Measurements from ENCODE around the gene MPP4. TPM values are rescaled to one million over a fixed set of nuclear protein-coding genes. Genes with fewer than 3 reads are reported as not detected.

Gene MPP4
- total RNA-seq, 1 experiment from 2014 or later = not detected

DNA sequence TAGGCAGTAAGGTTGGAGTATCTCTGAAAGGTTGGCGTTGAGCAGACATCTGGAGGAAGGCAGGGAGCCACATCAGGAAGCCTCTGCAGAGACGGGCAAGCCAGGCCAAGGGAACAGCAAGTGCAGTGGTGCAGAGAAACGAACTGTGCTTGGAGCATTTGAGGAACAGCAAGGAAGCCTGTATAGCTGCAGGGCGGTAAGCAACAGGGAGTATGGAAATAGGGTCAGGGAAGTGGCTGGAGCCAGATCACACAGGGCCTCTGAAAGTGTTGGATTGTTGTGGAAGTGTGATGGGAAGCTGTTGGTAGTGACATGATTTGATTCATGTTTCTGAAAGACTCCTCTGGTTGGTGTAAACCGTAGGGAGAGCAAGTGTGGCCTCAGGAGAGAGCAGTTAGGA is 41.7 kb downstream of the MPP4 start:
- Histone ChIP-seq H4K20me1 (ENCODE audit: control insufficient read depth, insufficient read depth, insufficient read length) (no peaks in the 10 kb centered on the region), H3K14ac (ENCODE audit: insufficient read depth, low read length) (0 out of 2 replicates have a peak overlapping the region, but pooled peaks have one; percentile 1), H3K18ac (ENCODE audit: insufficient read length, low read depth, low read length) (no peak overlapping the region), H3K79me2 (ENCODE audit: insufficient read depth, low read length) (no peaks in the 10 kb centered on the region), H3K56ac (ENCODE audit: insufficient read length, low read depth, low read length) (no peak overlapping the region), H2BK120ac (ENCODE audit: low read depth, low read length, poor library complexity, severe bottlenecking) (no peak overlapping the region), H3K9me3 (ENCODE audit: control insufficient read depth, low read depth, low read length) (no peaks in the 10 kb centered on the region), H4K8ac (replicated peaks; ENCODE audit: insufficient read length, low read depth, low read length) (no peak overlapping the region), H3K23me2 (ENCODE audit: insufficient read length, low read depth, low read length, poor library complexity, severe bottlenecking) (no peaks in the 10 kb centered on the region), H2BK5ac (ENCODE audit: insufficient read length, low read length) (no peak overlapping the region), H3K9ac (ENCODE audit: extremely low read depth, insufficient read length, low read length) (no peak overlapping the region), H4K5ac (ENCODE audit: insufficient read length, low read depth, low read length) (no peak overlapping the region), H3K27me3 (ENCODE audit: insufficient read depth, low read length) (no peaks in the 10 kb centered on the region), H3K23ac (ENCODE audit: insufficient read length, low read depth, low read length) (no peak overlapping the region), H3K27ac (ENCODE audit: insufficient read length, low read depth, low read length) (no peak overlapping the region), H3K4ac (ENCODE audit: low read depth, low read length) (no peak overlapping the region), H3K4me2 (ENCODE audit: insufficient read depth, insufficient read length, low read length) (no peak overlapping the region), H3K4me1 (ENCODE audit: insufficient read depth, low read length) (no peaks in the 10 kb centered on the region), H3K79me1 (ENCODE audit: insufficient read depth, low read depth, low read length, poor library complexity, severe bottlenecking) (no peaks in the 10 kb centered on the region), H2AFZ (ENCODE audit: low read length) (no peak overlapping the region), H2AK5ac (ENCODE audit: insufficient read length, low read length) (no peak overlapping the region), H4K91ac (ENCODE audit: insufficient read length, low read depth, low read length) (no peak overlapping the region), H2BK15ac (ENCODE audit: low read depth, low read length) (no peak overlapping the region), H2BK12ac (ENCODE audit: insufficient read length, low read depth, low read length) (no peak overlapping the region), H2BK20ac (ENCODE audit: low read depth, low read length, poor library complexity, severe bottlenecking) (no peak overlapping the region), H3T11ph (ENCODE audit: low read length) (no peak overlapping the region)
- H3K4me3 Mint-ChIP-seq = no peak overlapping the region
- WGBS (ENCODE audit: extremely low coverage, insufficient read length, low lambda C conversion rate) = no CpG with 5 or more reads among the region's 5 CpGs
- peaks cover 0 to 2% of the 10 kb centered on the region in 2 experiments; a peak in 1 of 4 replicates for H3K4me1 Mint-ChIP-seq
- DNase-seq = no peak
- no peaks in the 10 kb centered on the region for H3K36me3 Mint-ChIP-seq (ENCODE audit: insufficient read depth in 1 of 3, low read depth in 3 of 3)
- no peak for TF ChIP-seq CTCF (conservative IDR thresholded peaks at IDR 0.05)
- peaks cover 4% of the 10 kb centered on the region; the same call in 1 of the 2 replicates for H3K27me3 Mint-ChIP-seq (ENCODE audit: low read depth)
- peak overlapping the region in 1 of 3 experiments; percentile 3; a peak in 1 of 7 replicates for H3K27ac Mint-ChIP-seq
- H3K9me3 Mint-ChIP-seq = no peaks in the 10 kb centered on the region
